Mammary epithelial cell (primary cell): ENCODE results near the gene YRDC.

ENCODE experiments used
- EZH2 ChIP-seq: IDR thresholded peaks from 2 replicates; pipeline ENCODE4 v1.6.1; 2012; ENCODE audit warnings: low read length, inconsistent platforms, borderline replicate concordance
- TF ChIP-seq, protein P1 (sequence below), 2 donors: IDR thresholded peaks in 1 of 2; conservative IDR thresholded peaks in 1 of 2; 2 replicates each; pipeline ENCODE4 v1.5.1; 2011 to 2012; ENCODE audit warnings: inconsistent platforms in 2 of 2, low read length in 2 of 2, mild to moderate bottlenecking in 2 of 2, control low read depth in 1 of 2, low read depth in 1 of 2; ENCODE audit not compliant: insufficient read depth in 1 of 2; ENCODE audit errors: extremely low read depth in 1 of 2

DNA sequence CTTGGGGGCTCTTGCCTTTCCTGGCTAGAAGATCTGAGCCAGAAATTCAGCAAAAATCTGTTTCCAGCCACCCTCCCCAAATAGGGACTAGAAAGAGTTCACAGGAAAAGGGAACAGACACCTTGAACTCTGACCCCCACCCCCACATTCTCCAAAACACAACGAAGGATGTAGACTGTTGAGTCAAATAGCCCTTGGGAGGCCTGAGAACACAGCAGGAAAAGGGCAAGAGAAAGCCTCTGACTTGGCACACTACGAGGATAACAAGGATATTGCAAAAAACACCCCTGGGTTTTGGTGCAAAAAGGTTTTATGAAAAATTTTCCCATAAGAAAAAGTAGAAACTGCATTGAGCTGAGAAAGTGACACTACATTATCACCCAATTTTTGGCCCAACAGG, 1.9 kb upstream of the YRDC start:
- TF ChIP-seq, protein P1, sequence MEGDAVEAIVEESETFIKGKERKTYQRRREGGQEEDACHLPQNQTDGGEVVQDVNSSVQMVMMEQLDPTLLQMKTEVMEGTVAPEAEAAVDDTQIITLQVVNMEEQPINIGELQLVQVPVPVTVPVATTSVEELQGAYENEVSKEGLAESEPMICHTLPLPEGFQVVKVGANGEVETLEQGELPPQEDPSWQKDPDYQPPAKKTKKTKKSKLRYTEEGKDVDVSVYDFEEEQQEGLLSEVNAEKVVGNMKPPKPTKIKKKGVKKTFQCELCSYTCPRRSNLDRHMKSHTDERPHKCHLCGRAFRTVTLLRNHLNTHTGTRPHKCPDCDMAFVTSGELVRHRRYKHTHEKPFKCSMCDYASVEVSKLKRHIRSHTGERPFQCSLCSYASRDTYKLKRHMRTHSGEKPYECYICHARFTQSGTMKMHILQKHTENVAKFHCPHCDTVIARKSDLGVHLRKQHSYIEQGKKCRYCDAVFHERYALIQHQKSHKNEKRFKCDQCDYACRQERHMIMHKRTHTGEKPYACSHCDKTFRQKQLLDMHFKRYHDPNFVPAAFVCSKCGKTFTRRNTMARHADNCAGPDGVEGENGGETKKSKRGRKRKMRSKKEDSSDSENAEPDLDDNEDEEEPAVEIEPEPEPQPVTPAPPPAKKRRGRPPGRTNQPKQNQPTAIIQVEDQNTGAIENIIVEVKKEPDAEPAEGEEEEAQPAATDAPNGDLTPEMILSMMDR (conservative IDR thresholded peaks at IDR 0.05 in 1 of 2, IDR thresholded peaks at IDR 0.05 in 1 of 2; ENCODE audit: extremely low read depth in 1 of 2, insufficient read depth in 1 of 2, low read depth in 1 of 2, low read length in 2 of 2): no peak
- no peak for TF ChIP-seq EZH2
